Nephron (organoid): ENCODE data around the gene ZNF816.
"Not testable (repeated sequence)": the region's sequence is repeated elsewhere in the genome, so short reads cannot be mapped to it uniquely, and the experiment has no call there.

Experiments used
- H3K27ac Mint-ChIP-seq, 3 experiments: 2 replicates each; pipeline ENCODE4 v1.8.0; 2020; ENCODE audit warnings: mixed read lengths in 3 of 3, mild to moderate bottlenecking in 2 of 3, moderate library complexity in 1 of 3
- H3K27me3 Mint-ChIP-seq: 2 replicates; pipeline ENCODE4 v1.8.0; 2021; ENCODE audit warnings: low read depth, mild to moderate bottlenecking, moderate library complexity, mixed read lengths
- H3K36me3 Mint-ChIP-seq: 2 replicates; pipeline ENCODE4 v1.8.0; 2020; ENCODE audit warnings: low read depth, mixed read lengths
- H3K4me1 Mint-ChIP-seq: 2 replicates; pipeline ENCODE4 v1.8.0; 2020; ENCODE audit warnings: mixed read lengths
- H3K4me3 Mint-ChIP-seq, 3 experiments: 2 replicates each; pipeline ENCODE4 v1.8.0; 2020; ENCODE audit warnings: mild to moderate bottlenecking in 3 of 3, mixed read lengths in 3 of 3, moderate library complexity in 2 of 3
- H3K9me3 Mint-ChIP-seq: 2 replicates; pipeline ENCODE4 v1.8.0; 2020; ENCODE audit warnings: mixed read lengths
- TF ChIP-seq, protein P1 (sequence below), 3 experiments: fragments of 200-600 bp; sonication (generic); IDR thresholded peaks; one replicate each; pipeline ENCODE4 v1.5.0; 2021; ENCODE audit warnings: antibody characterized with exemption in 3 of 3; ENCODE audit not compliant: unreplicated experiment in 3 of 3

Gene ZNF816

GRCh38 chr19:52956917-52957316, 5.8 kb downstream of the ZNF816 start:
- TF ChIP-seq, protein P1, sequence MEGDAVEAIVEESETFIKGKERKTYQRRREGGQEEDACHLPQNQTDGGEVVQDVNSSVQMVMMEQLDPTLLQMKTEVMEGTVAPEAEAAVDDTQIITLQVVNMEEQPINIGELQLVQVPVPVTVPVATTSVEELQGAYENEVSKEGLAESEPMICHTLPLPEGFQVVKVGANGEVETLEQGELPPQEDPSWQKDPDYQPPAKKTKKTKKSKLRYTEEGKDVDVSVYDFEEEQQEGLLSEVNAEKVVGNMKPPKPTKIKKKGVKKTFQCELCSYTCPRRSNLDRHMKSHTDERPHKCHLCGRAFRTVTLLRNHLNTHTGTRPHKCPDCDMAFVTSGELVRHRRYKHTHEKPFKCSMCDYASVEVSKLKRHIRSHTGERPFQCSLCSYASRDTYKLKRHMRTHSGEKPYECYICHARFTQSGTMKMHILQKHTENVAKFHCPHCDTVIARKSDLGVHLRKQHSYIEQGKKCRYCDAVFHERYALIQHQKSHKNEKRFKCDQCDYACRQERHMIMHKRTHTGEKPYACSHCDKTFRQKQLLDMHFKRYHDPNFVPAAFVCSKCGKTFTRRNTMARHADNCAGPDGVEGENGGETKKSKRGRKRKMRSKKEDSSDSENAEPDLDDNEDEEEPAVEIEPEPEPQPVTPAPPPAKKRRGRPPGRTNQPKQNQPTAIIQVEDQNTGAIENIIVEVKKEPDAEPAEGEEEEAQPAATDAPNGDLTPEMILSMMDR (IDR thresholded peaks at IDR 0.05; ENCODE audit: unreplicated experiment in 3 of 3) = no peak
- Mint-ChIP-seq H3K27me3 (no peaks in the 10 kb centered on the region), H3K4me3 (no peak overlapping the region), H3K4me1 (peaks cover 10% of the 10 kb centered on the region), H3K36me3 (peaks cover 92% of the 10 kb centered on the region), H3K27ac (no peak overlapping the region), H3K9me3 (peaks cover 54% of the 10 kb centered on the region)

DNA sequence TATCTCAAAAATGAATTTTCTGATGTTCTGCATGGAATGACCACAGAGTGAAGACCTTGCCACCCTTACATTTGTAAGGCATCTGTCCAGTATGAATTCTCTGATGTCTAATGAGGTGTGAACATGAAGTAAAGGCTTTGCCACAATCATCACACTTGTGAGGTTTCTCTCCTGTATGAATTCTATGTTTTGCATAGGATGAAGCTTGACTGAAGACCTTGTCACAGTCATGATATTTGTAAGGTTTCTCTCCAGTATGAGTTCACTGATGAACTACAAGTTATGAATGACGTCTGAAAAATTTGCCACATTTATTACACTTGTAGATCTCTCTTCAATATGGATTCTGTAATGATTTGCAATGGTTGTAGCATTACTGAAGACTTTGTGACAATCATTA, 13.3 kb downstream of the ZNF816 start:
- H3K4me1 Mint-ChIP-seq = peaks cover 15% of the 10 kb centered on the region

GRCh38 chr19:52948025-52948770, 14.5 kb downstream of the ZNF816 start:
- Mint-ChIP-seq H3K4me3 (no peak overlapping the region), H3K27ac (no peak overlapping the region), H3K9me3 (peaks cover 59% of the 10 kb centered on the region), H3K4me1 (peaks cover 16% of the 10 kb centered on the region), H3K36me3 (peaks cover 67% of the 10 kb centered on the region), H3K27me3 (no peaks in the 10 kb centered on the region)
- TF ChIP-seq, protein P1 (IDR thresholded peaks at IDR 0.05; ENCODE audit: unreplicated experiment in 3 of 3) = no peak

More for the DNA sequence above, 13.3 kb downstream of the ZNF816 start:
- no peak overlapping the region for H3K4me3 Mint-ChIP-seq
- H3K27me3 Mint-ChIP-seq = no peaks in the 10 kb centered on the region
- H3K27ac Mint-ChIP-seq = no peak overlapping the region
- TF ChIP-seq, protein P1 (IDR thresholded peaks at IDR 0.05; ENCODE audit: unreplicated experiment in 3 of 3) = no peak
- peaks cover 76% of the 10 kb centered on the region for H3K36me3 Mint-ChIP-seq
- H3K9me3 Mint-ChIP-seq = peaks cover 62% of the 10 kb centered on the region

GRCh38 chr19:52946322-52947310, 16.1 kb downstream of the ZNF816 start:
- no peaks in the 10 kb centered on the region for H3K27me3 Mint-ChIP-seq
- peaks cover 46% of the 10 kb centered on the region for H3K9me3 Mint-ChIP-seq
- H3K27ac Mint-ChIP-seq = peak overlapping the region; percentile 57 to 93 (median 90)
- H3K36me3 Mint-ChIP-seq = peaks cover 51% of the 10 kb centered on the region
- TF ChIP-seq, protein P1 (IDR thresholded peaks at IDR 0.05; ENCODE audit: unreplicated experiment in 3 of 3) = no peak
- H3K4me1 Mint-ChIP-seq = peaks cover 21% of the 10 kb centered on the region
- peak overlapping the region; percentile 30 to 67 (median 51) for H3K4me3 Mint-ChIP-seq

DNA sequence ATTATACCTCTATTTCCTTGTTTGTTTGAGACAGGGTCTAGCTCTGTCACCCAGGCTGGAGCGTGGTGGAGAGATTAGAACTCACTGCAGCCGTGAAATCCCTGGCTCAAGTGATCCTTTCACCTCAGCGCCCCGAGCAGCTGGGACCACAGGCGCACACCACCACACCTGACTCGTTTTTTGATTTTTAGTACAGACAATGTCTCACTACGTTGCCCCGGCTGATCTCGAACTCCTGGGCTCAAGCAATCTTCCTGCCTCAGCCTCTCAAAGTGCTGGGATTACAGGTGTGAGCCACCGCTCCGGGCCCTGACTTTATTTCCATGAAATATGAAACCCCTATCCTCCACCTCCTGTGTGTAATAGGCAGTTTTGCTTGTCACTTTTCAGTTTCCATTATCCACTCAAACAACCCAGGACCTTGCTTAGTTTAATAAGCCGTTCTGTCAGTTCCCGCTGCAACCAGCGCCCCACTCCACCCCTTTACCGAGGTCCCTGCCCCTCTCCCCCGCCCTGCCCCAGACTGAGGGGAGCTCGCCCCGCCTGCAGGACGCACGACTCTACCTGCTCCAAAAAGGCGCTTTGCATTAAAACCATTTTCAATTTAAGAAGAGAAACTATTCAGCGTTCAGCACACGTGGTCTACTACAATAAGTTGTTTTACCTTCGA, 16.9 kb downstream of the ZNF816 start:
- Mint-ChIP-seq H3K4me1 (peaks cover 27% of the 10 kb centered on the region), H3K36me3 (peaks cover 43% of the 10 kb centered on the region), H3K27ac (peak overlapping the region; percentile 90 to 95 (median 93)), H3K9me3 (peaks cover 38% of the 10 kb centered on the region), H3K27me3 (no peaks in the 10 kb centered on the region), H3K4me3 (peak overlapping the region in 2 of 3 experiments; percentile 51 to 67)
- TF ChIP-seq, protein P1 (IDR thresholded peaks at IDR 0.05; ENCODE audit: unreplicated experiment in 3 of 3) = no peak

GRCh38 chr19:52944703-52945493, 17.8 kb downstream of the ZNF816 start:
- Mint-ChIP-seq H3K27ac (peak overlapping the region; percentile 90 to 95 (median 93)), H3K4me1 (peaks cover 27% of the 10 kb centered on the region), H3K9me3 (peaks cover 29% of the 10 kb centered on the region), H3K4me3 (peak overlapping the region; percentile 14 to 54 (median 16)), H3K36me3 (peaks cover 34% of the 10 kb centered on the region)
- not testable (repeated sequence) for H3K27me3 Mint-ChIP-seq
